Tibial nerve (tissue), 4 donors: ENCODE measurements around the gene CREG2. TPM values are rescaled to one million over a fixed set of nuclear protein-coding genes. Genes with fewer than 3 reads are reported as not detected.

Source experiments
- DNase-seq, 2 donors: peaks; one replicate each; pipeline ENCODE4 v3.0.0-alpha.2; 2019; ENCODE audit warnings: low spot score in 2 of 2
- H3K27ac ChIP-seq, 4 donors: fragments of 200-600 bp; sonication (generic) in 3 of 4; one replicate each; pipeline ENCODE4 v1.5.1; 2017 to 2019; ENCODE audit warnings: mild to moderate bottlenecking in 1 of 4
- H3K27me3 ChIP-seq, 2 donors: fragments of 200-600 bp; sonication (generic) in 1 of 2; one replicate each; pipeline versions ENCODE4 v1.5.1 to v1.6.0; 2017 to 2019
- H3K36me3 ChIP-seq, 3 donors: fragments of 200-600 bp; sonication (generic); one replicate each; pipeline ENCODE4 v1.5.1; 2018 to 2019
- H3K4me1 ChIP-seq, 4 donors: fragments of 200-600 bp; sonication (generic) in 3 of 4; one replicate each; pipeline ENCODE4 v1.5.1; 2017 to 2019
- H3K4me3 ChIP-seq, 4 donors: fragments of 200-600 bp; sonication (generic) in 3 of 4; one replicate each; pipeline ENCODE4 v1.5.1; 2017 to 2019; ENCODE audit warnings: mild to moderate bottlenecking in 1 of 4, moderate library complexity in 1 of 4
- H3K9me3 ChIP-seq, 4 donors: fragments of 200-600 bp; sonication (generic) in 3 of 4; one replicate each; pipeline ENCODE4 v1.5.1; 2017 to 2019
- EP300 ChIP-seq, 2 donors: sonication (generic); formaldehyde crosslinking; IDR thresholded peaks; one replicate each; pipeline ENCODE4 v1.6.1; 2017; ENCODE audit warnings: antibody characterized with exemption in 2 of 2, mild to moderate bottlenecking in 1 of 2
- POLR2A ChIP-seq, 2 donors: fragments of 450-650 bp; IDR thresholded peaks; one replicate each; pipeline ENCODE4 v1.6.1; 2017; ENCODE audit warnings: antibody characterized with exemption in 2 of 2, mild to moderate bottlenecking in 2 of 2, moderate library complexity in 2 of 2
- WGBS, 2 donors: methylation state at CpG; one replicate each; pipeline ENCODE4 v1.1.5; 2018; 5-methylcytosine and 5-hydroxymethylcytosine counted together
- total RNA-seq, 4 donors: library from RNA; depleted of rRNA; stranded (reverse); fragments of >200 nt; gene quantifications; one replicate each; pipeline ENCODE4 v1.1.0, GENCODE V29; 2016
- TF ChIP-seq, protein P1 (sequence below), 5 experiments: fragments of 200-600 bp in 3 of 5; fragments of 450-650 bp in 2 of 5; sonication (generic) in 3 of 5; IDR thresholded peaks; one replicate each; pipeline ENCODE4 v1.5.1; 2016 to 2019; ENCODE audit warnings: antibody characterized with exemption in 5 of 5, mild to moderate bottlenecking in 3 of 5, moderate library complexity in 2 of 5

Gene CREG2
- total RNA-seq, 4 donors from 2014 or later, result not detected

- Histone ChIP-seq H3K36me3 (no peaks in the 10 kb centered on the region), H3K27me3 (no peaks in the 10 kb centered on the region), H3K9me3 (no peaks in the 10 kb centered on the region), H3K4me1 (peaks cover 0 to 74% (median 33%) of the 10 kb centered on the region in 4 donors), H3K4me3 (peak overlapping the region in 2 of 4 donors; percentile 65 to 100), H3K27ac (peak overlapping the region in 3 of 4 donors; percentile 88 to 98 (median 94))
- 64 to 72% methylated on average over 7 of the region's 7 CpGs for WGBS, 2 donors
- no peak for DNase-seq
- no peak for TF ChIP-seq POLR2A (IDR thresholded peaks at IDR 0.05)
- TF ChIP-seq, protein P1, sequence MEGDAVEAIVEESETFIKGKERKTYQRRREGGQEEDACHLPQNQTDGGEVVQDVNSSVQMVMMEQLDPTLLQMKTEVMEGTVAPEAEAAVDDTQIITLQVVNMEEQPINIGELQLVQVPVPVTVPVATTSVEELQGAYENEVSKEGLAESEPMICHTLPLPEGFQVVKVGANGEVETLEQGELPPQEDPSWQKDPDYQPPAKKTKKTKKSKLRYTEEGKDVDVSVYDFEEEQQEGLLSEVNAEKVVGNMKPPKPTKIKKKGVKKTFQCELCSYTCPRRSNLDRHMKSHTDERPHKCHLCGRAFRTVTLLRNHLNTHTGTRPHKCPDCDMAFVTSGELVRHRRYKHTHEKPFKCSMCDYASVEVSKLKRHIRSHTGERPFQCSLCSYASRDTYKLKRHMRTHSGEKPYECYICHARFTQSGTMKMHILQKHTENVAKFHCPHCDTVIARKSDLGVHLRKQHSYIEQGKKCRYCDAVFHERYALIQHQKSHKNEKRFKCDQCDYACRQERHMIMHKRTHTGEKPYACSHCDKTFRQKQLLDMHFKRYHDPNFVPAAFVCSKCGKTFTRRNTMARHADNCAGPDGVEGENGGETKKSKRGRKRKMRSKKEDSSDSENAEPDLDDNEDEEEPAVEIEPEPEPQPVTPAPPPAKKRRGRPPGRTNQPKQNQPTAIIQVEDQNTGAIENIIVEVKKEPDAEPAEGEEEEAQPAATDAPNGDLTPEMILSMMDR (IDR thresholded peaks at IDR 0.05), result no peak
- no peak for TF ChIP-seq EP300 (IDR thresholded peaks at IDR 0.05)
Measured at GRCh38 chr2:101305492-101306078, 81.7 kb downstream of the CREG2 start.

DNA sequence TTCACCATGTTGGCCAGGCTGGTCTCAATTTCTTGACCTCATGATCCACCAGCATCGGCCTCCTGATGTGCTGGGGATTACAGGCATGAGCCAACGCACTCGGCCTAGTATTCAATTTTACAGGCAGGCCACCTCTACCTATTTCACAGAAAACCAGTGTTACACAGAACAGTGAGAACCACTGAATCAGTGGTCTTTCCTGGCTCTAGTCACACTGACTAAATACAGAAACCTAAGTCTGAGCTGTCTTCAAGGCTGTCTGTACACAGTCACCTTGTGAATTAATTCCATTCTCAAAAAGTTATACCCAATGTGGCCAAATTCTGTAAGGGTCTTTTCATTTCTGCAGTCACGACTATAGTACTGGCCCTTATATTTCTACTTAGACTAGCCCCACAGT lies 82.3 kb downstream of the CREG2 start:
- no peaks in the 10 kb centered on the region for H3K9me3 ChIP-seq
- TF ChIP-seq POLR2A (IDR thresholded peaks at IDR 0.05), result no peak
- DNase-seq, result no peak
- peaks cover 0 to 79% (median 37%) of the 10 kb centered on the region in 4 donors for H3K4me1 ChIP-seq
- peak overlapping the region in 1 of 4 donors; percentile 65 for H3K4me3 ChIP-seq
- peak overlapping the region in 1 of 4 donors; percentile 48 for H3K27ac ChIP-seq
- H3K36me3 ChIP-seq, result no peaks in the 10 kb centered on the region
- WGBS, 2 donors, result 68 to 85% methylated on average over 4 of the region's 4 CpGs
- no peaks in the 10 kb centered on the region for H3K27me3 ChIP-seq

DNA sequence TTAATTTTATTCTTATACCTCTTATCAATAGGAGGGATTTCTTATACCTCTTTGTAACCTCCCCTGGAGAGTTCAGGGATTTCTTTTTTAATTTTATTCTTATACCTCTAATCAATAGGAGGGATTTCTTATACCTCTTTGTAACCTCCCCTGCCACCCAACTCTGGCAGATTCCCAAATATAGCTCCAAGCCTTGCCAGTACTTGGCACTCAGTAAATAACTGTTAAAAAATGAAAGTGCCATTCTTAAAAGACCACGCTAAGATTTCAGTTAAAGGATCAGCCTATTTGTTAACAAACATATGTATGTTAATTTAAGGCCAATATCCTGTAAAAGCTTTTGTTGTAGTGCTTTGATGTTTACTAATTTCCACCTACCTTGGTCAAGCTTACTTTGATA lies 83.6 kb downstream of the CREG2 start:
- no peaks in the 10 kb centered on the region for H3K9me3 ChIP-seq
- no peaks in the 10 kb centered on the region for H3K27me3 ChIP-seq
- H3K36me3 ChIP-seq, result no peaks in the 10 kb centered on the region
- no peak for DNase-seq
- no peak overlapping the region for H3K27ac ChIP-seq
- 57 to 81% methylated on average over 1 of the region's 1 CpG for WGBS, 2 donors
- H3K4me1 ChIP-seq, result peaks cover 0 to 82% (median 37%) of the 10 kb centered on the region in 4 donors
- TF ChIP-seq EP300 (IDR thresholded peaks at IDR 0.05), result no peak
- no peak for TF ChIP-seq POLR2A (IDR thresholded peaks at IDR 0.05)
- TF ChIP-seq, protein P1 (IDR thresholded peaks at IDR 0.05), result no peak
- H3K4me3 ChIP-seq, result no peak overlapping the region

DNA sequence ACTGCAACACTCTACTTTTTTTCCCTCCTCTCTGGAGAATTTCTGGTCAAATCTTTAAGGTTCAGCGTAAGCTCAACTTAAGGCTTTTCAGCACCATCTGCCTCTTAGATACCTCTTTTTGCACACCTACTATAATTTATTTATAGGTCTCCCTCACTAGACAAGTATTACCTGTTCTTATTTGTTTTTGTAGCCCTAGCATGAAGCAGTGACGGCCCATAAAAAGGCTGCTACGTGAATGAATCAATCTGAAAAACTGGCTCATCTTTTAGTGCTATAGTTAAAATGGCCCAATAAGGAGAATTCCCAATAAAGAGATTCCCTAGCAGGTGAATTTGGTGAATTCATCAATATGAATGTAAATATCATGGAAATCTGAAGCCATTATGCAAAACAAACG lies 85.3 kb downstream of the CREG2 start:
- Histone ChIP-seq H3K9me3 (no peaks in the 10 kb centered on the region), H3K4me3 (no peak overlapping the region), H3K4me1 (peaks cover 0 to 86% (median 36%) of the 10 kb centered on the region in 4 donors), H3K27me3 (no peaks in the 10 kb centered on the region), H3K27ac (no peak overlapping the region), H3K36me3 (no peaks in the 10 kb centered on the region)
- TF ChIP-seq EP300 (IDR thresholded peaks at IDR 0.05), result no peak
- TF ChIP-seq, protein P1 (IDR thresholded peaks at IDR 0.05), result no peak
- TF ChIP-seq POLR2A (IDR thresholded peaks at IDR 0.05), result no peak
- WGBS, 2 donors, result 83 to 85% methylated on average over 4 of the region's 4 CpGs
- DNase-seq, result no peak

DNA sequence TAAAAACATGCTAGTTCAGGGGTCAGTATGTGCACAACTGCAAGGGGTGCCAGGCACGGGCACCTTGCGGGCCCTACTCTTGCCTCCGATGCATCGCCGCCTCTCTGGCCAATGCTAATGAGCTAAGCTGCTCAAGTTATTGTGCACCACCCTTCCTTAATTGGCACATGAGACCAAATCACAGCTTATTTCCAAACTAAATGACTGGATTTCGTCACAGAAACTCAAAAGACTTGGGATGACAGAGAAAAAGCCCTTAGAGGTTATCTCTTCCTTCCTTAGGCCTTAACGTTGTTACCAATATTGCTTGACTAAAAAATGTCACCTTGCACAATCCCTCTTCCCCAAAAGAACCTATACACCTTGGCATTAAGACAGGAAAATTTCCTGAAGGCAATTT lies 86.5 kb downstream of the CREG2 start:
- 74 to 86% methylated on average over 7 of the region's 7 CpGs for WGBS, 2 donors
- peaks cover 0 to 86% (median 28%) of the 10 kb centered on the region in 4 donors for H3K4me1 ChIP-seq
- no peak overlapping the region for H3K27ac ChIP-seq
- H3K9me3 ChIP-seq, result no peaks in the 10 kb centered on the region
- H3K27me3 ChIP-seq, result no peaks in the 10 kb centered on the region
- TF ChIP-seq POLR2A (IDR thresholded peaks at IDR 0.05) (no peak), EP300 (IDR thresholded peaks at IDR 0.05) (no peak)
- TF ChIP-seq, protein P1 (IDR thresholded peaks at IDR 0.05), result no peak
- no peak overlapping the region for H3K4me3 ChIP-seq
- DNase-seq, result no peak
- no peaks in the 10 kb centered on the region for H3K36me3 ChIP-seq
